Dermis microvascular lymphatic vessel endothelial cell (primary cell): ENCODE results near the gene ZNF536. TPM values are rescaled to one million over a fixed set of nuclear protein-coding genes. Genes with fewer than 3 reads are reported as not detected.

Experiments used
- DNase-seq, 2 donors: peaks; one replicate each; pipeline versions ENCODE4 v3.0.0 to v3.0.0-alpha.2; 2010; ENCODE audit warnings: low read depth in 2 of 2
- total RNA-seq: library from RNA; depleted of rRNA; stranded (reverse); fragments of >200 nt; gene quantifications from 2 replicates; pipeline ENCODE4 v1.2.1, GENCODE V29; 2014

ZNF536 gene
- total RNA-seq, 1 donor from 2014 or later = not detected

- DNase-seq = no peak
Measured at GRCh38 chr19:30525383-30525782, 153.2 kb downstream of the ZNF536 start.

GRCh38 chr19:30528919-30529318, 156.7 kb downstream of the ZNF536 start:
- DNase-seq = no peak

GRCh38 chr19:30529876-30530275, 157.7 kb downstream of the ZNF536 start:
- DNase-seq = no peak

- DNase-seq = no peak
Measured at GRCh38 chr19:30530751-30531150, 158.6 kb downstream of the ZNF536 start.

- no peak for DNase-seq
Measured at GRCh38 chr19:30535011-30535410, 162.8 kb downstream of the ZNF536 start.

GRCh38 chr19:30536975-30537374, 164.8 kb downstream of the ZNF536 start:
- no peak for DNase-seq

- DNase-seq = no peak
Measured at GRCh38 chr19:30539315-30539714, 167.1 kb downstream of the ZNF536 start.

GRCh38 chr19:30539981-30540380, 167.8 kb downstream of the ZNF536 start:
- DNase-seq = no peak

- DNase-seq = no peak
Measured at GRCh38 chr19:30540761-30541160, 168.6 kb downstream of the ZNF536 start.

- DNase-seq = no peak
Measured at GRCh38 chr19:30541575-30541974, 169.4 kb downstream of the ZNF536 start.

- DNase-seq = no peak
Measured at GRCh38 chr19:30543243-30543945, 171.2 kb downstream of the ZNF536 start.

GRCh38 chr19:30545752-30546151, 173.6 kb downstream of the ZNF536 start:
- DNase-seq = no peak

- no peak for DNase-seq
Measured at GRCh38 chr19:30546332-30546731, 174.1 kb downstream of the ZNF536 start.

- DNase-seq = no peak
Measured at GRCh38 chr19:30547246-30547645, 175.1 kb downstream of the ZNF536 start.

GRCh38 chr19:30549151-30549550, 177.0 kb downstream of the ZNF536 start:
- DNase-seq = no peak

- DNase-seq = no peak
Measured at GRCh38 chr19:30551271-30551670, 179.1 kb downstream of the ZNF536 start.

GRCh38 chr19:30552593-30552992, 180.4 kb downstream of the ZNF536 start:
- DNase-seq = no peak

- DNase-seq = no peak
Measured at GRCh38 chr19:30555075-30555790, 183.0 kb downstream of the ZNF536 start.

- DNase-seq = no peak
Measured at GRCh38 chr19:30555791-30556110, 183.6 kb downstream of the ZNF536 start.

- DNase-seq = no peak
Measured at GRCh38 chr19:30556230-30556711, 184.1 kb downstream of the ZNF536 start.

- DNase-seq = no peak
Measured at GRCh38 chr19:30557212-30557611, 185.0 kb downstream of the ZNF536 start.

- DNase-seq = no peak
Measured at GRCh38 chr19:30557927-30558557, 185.9 kb downstream of the ZNF536 start.

GRCh38 chr19:30558793-30559192, 186.6 kb downstream of the ZNF536 start:
- DNase-seq = no peak
